Activated B cell treated with CpG ODN at 0.5 μM for 24 hours (primary cell): ENCODE measurements around the gene SPATA18. TPM values are rescaled to one million over a fixed set of nuclear protein-coding genes. Genes with fewer than 3 reads are reported as not detected.
"Not testable (repeated sequence)": the region's sequence is repeated elsewhere in the genome, so short reads cannot be mapped to it uniquely, and the experiment has no call there.

ENCODE experiments used
- ATAC-seq: fragments of 200-7000 bp; cut with Tn5 transposase; one replicate; pipeline ENCODE4 v1.10.0; 2021; ENCODE audit warnings: low read depth, mild to moderate bottlenecking, moderate library complexity
- CTCF ChIA-PET: fragments of 350-600 bp; sonication (Branson Sonifier 250); formaldehyde crosslinking; loops from one replicate; lab custom pipeline; 2021; ENCODE audit warnings: antibody characterized with exemption; lab: Charles Lee
- POLR2A ChIA-PET: fragments of 350-600 bp; sonication (Branson Sonifier 250); formaldehyde crosslinking; loops from one replicate; lab custom pipeline; 2021; ENCODE audit warnings: antibody characterized with exemption; lab: Charles Lee
- DNase-seq: peaks from one replicate; pipeline ENCODE4 v3.0.0; 2022
- H3K27ac Mint-ChIP-seq: one replicate; pipeline ENCODE4 v1.8.0; 2020; ENCODE audit warnings: mixed read lengths
- H3K27me3 Mint-ChIP-seq: one replicate; pipeline ENCODE4 v1.8.0; 2021; ENCODE audit warnings: mixed read lengths
- H3K36me3 Mint-ChIP-seq: one replicate; pipeline ENCODE4 v1.8.0; 2021; ENCODE audit warnings: low read depth, mixed read lengths
- H3K4me1 Mint-ChIP-seq: one replicate; pipeline ENCODE4 v1.8.0; 2021; ENCODE audit warnings: mixed read lengths
- H3K4me3 Mint-ChIP-seq: one replicate; pipeline ENCODE4 v1.8.0; 2020; ENCODE audit warnings: mild to moderate bottlenecking, mixed read lengths
- H3K9me3 Mint-ChIP-seq: one replicate; pipeline ENCODE4 v1.8.0; 2020; ENCODE audit warnings: mixed read lengths
- intact Hi-C: fragments of 100-400 bp; cut with micrococcal nuclease; formaldehyde crosslinking; loops from one replicate; pipeline ENCODE4 v1.15.1; 2024
- total RNA-seq: library from RNA; stranded (reverse); gene quantifications from 2 replicates; pipeline ENCODE4 v1.2.3, GENCODE V29; 2022
- TF ChIP-seq, protein P1 (sequence below): fragments of 200-600 bp; IDR thresholded peaks from one replicate; pipeline ENCODE4 v1.8.0; 2022; ENCODE audit warnings: antibody characterized with exemption, mild to moderate bottlenecking

Gene SPATA18
- total RNA-seq, 1 donor from 2014 or later, result 2.8 TPM

DNA sequence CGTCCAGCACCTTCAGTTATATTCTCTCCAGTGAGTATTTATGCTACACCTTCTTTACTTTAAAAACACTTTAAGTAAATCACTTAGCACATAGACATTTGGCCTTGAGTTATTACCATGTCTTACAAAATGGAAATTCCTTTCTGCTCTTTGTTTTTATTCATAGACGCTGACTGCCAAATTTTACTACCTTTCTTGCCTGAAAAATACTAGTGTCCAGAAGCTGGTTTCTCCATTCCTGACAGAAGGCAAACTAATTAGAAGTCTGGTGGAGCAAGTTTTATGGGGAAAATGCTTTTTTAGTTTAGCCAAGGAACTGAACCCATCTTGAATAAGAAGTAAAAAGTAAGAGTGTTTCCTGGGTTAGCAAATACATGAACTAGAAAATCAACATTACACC is 65.5 kb downstream of the SPATA18 start:
- Mint-ChIP-seq H3K36me3 (no peaks in the 10 kb centered on the region), H3K27me3 (no peaks in the 10 kb centered on the region), H3K27ac (no peak overlapping the region), H3K9me3 (no peaks in the 10 kb centered on the region), H3K4me1 (no peaks in the 10 kb centered on the region), H3K4me3 (no peak overlapping the region)
- ChIA-PET CTCF (no interaction called here), POLR2A (no interaction called here)
- intact Hi-C loops, result no loop called here
- TF ChIP-seq, protein P1, sequence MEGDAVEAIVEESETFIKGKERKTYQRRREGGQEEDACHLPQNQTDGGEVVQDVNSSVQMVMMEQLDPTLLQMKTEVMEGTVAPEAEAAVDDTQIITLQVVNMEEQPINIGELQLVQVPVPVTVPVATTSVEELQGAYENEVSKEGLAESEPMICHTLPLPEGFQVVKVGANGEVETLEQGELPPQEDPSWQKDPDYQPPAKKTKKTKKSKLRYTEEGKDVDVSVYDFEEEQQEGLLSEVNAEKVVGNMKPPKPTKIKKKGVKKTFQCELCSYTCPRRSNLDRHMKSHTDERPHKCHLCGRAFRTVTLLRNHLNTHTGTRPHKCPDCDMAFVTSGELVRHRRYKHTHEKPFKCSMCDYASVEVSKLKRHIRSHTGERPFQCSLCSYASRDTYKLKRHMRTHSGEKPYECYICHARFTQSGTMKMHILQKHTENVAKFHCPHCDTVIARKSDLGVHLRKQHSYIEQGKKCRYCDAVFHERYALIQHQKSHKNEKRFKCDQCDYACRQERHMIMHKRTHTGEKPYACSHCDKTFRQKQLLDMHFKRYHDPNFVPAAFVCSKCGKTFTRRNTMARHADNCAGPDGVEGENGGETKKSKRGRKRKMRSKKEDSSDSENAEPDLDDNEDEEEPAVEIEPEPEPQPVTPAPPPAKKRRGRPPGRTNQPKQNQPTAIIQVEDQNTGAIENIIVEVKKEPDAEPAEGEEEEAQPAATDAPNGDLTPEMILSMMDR, result no peak
- DNase-seq (no peak), ATAC-seq (no peak)

DNA sequence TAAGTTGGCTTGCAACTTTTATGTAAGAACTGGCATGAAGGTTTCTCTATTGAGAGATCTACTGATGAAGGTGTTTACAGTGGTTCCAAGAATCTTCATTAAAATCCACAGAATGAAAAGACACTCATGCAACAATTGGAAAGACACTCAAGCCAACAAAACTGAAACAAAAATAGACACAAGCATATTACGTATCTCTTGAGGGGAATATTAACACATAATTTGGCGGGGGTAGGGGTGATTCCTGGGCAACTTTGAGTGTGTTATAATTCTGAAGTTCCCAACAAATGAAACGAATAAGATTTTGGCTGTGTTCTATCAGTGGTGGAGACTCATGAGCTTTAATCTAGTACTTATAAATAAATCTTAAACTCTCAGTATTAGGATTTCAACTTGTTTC is 75.1 kb downstream of the SPATA18 start:
- ChIA-PET POLR2A (no interaction called here), CTCF (no interaction called here)
- peaks cover 6% of the 10 kb centered on the region for H3K27me3 Mint-ChIP-seq
- no peaks in the 10 kb centered on the region for H3K9me3 Mint-ChIP-seq
- intact Hi-C loops, result no loop called here
- no peak overlapping the region for H3K4me3 Mint-ChIP-seq
- no peak overlapping the region for H3K27ac Mint-ChIP-seq
- no peaks in the 10 kb centered on the region for H3K36me3 Mint-ChIP-seq
- ATAC-seq (no peak), DNase-seq (no peak)
- TF ChIP-seq, protein P1, result no peak
- no peaks in the 10 kb centered on the region for H3K4me1 Mint-ChIP-seq

DNA sequence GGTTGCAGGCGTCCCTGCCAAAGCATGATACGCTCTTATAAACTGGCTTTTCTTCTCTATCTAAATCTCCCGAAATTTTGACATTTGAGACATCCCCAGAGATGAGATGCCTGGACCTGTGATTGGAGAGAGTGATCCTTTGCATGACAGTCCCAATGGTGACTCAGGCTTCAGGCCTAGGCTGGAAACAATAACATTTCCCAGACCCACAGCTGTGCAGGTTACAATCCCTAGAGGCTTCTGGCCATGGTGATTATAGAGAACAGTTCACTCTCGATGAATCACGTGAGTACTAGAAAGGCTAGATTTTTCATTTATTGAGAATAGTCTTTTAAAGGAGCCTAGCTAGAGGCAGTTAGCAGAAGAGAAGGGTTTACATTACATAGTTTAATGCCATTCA is 75.9 kb downstream of the SPATA18 start:
- Mint-ChIP-seq H3K27ac (no peak overlapping the region), H3K4me3 (no peak overlapping the region), H3K4me1 (no peaks in the 10 kb centered on the region), H3K27me3 (peaks cover 6% of the 10 kb centered on the region), H3K9me3 (no peaks in the 10 kb centered on the region), H3K36me3 (no peaks in the 10 kb centered on the region)
- TF ChIP-seq, protein P1, result no peak
- POLR2A ChIA-PET, result no interaction called here
- DNase-seq (no peak), ATAC-seq (no peak)
- CTCF ChIA-PET, result no interaction called here
- intact Hi-C loops, result no loop called here

DNA sequence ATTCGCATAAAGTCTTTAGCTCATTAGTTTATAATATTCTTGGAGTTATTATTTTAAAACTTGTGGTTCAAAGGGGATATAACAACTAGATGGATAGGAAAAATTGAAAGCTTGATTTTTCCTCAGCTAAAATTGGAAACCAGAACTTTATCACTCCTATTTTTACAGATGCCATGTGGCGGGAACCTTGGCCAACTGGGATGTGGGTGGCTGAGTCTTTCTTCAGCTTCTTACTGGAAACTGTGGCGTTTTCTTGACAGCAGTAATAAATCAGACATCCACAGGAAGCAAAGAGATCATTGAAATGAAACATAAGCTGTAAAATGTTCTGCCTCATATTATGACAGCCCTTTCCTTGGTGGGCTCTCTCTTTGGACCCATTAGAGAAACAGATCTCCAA is 84.1 kb downstream of the SPATA18 start:
- no peaks in the 10 kb centered on the region for H3K4me1 Mint-ChIP-seq
- intact Hi-C loops, result no loop called here
- no peak overlapping the region for H3K4me3 Mint-ChIP-seq
- no peaks in the 10 kb centered on the region for H3K36me3 Mint-ChIP-seq
- no peaks in the 10 kb centered on the region for H3K9me3 Mint-ChIP-seq
- ATAC-seq (no peak), DNase-seq (no peak)
- ChIA-PET CTCF (no interaction called here), POLR2A (no interaction called here)
- H3K27ac Mint-ChIP-seq, result no peak overlapping the region
- H3K27me3 Mint-ChIP-seq, result peaks cover 3% of the 10 kb centered on the region
- TF ChIP-seq, protein P1, result no peak

DNA sequence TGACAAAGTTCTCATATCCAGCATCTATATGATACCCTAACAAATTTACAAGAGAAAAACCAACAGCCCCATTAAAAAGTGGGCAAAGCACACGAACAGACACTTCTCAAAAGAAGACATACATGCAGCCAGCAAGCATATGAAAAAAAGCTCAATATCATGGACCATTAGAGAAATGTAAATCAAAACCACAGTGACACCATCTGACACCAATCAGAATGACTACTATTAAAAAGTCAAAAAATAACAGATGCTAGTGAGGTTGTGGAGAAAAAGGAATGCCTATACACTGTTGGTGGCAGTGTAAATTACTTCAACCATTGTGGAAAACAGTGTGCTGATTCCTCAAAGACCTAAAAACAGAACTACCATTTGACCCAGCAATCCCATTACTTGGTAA is 86.0 kb downstream of the SPATA18 start:
- H3K27me3 Mint-ChIP-seq, POLR2A ChIA-PET, DNase-seq, ATAC-seq, CTCF ChIA-PET, intact Hi-C loops, H3K36me3 Mint-ChIP-seq, H3K4me1 Mint-ChIP-seq, H3K27ac Mint-ChIP-seq, H3K4me3 Mint-ChIP-seq, H3K9me3 Mint-ChIP-seq: not testable (repeated sequence)

DNA sequence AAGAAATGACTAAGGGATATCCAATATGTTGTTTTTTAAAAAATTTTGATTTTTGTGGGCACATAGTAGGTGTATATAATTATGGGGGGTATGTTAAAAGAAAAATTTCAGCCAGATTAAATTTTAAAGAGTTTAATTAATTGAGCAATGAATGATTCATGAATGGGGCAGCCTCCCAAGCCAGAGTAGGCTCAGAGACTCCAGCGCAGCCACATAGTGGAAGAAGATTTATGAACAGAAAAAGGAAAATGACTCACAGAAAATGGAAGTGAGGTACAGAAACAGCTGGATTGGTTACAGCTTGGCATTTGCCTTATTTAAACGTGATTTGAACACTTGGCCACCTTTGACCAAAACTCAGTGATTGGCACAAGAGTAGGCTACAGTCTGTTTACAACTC is 91.7 kb downstream of the SPATA18 start:
- no peaks in the 10 kb centered on the region for H3K36me3 Mint-ChIP-seq
- no peak overlapping the region for H3K4me3 Mint-ChIP-seq
- ChIA-PET CTCF (no interaction called here), POLR2A (no interaction called here)
- no peak overlapping the region for H3K27ac Mint-ChIP-seq
- ATAC-seq (no peak), DNase-seq (no peak)
- TF ChIP-seq, protein P1, result no peak
- peaks cover 3% of the 10 kb centered on the region for H3K9me3 Mint-ChIP-seq
- no peaks in the 10 kb centered on the region for H3K27me3 Mint-ChIP-seq
- H3K4me1 Mint-ChIP-seq, result no peaks in the 10 kb centered on the region
- intact Hi-C loops, result no loop called here
